Measurements from ENCODE around the gene CDK7. TPM values are rescaled to one million over a fixed set of nuclear protein-coding genes. Genes with fewer than 3 reads are reported as not detected.
A peak's percentile ranks its signal among the peaks of the same experiment; 100 is the strongest.
"Not testable (repeated sequence)": the region's sequence is repeated elsewhere in the genome, so short reads cannot be mapped to it uniquely, and the experiment has no call there.

CDK7 gene
- 21.1 TPM for total RNA-seq

GRCh38 chr5:69234457-69235268, at the start of gene CDK7:
Gene CDK7, plus strand, starts transcription at chr5:69234886. Its CDS starts 90 bp downstream, at chr5:69234976.
- peak; percentile 95 for DNase-seq (ENCODE audit: low spot score)

GRCh38 chr5:69187342-69187741, 47.3 kb upstream of the CDK7 start:
- no peak for DNase-seq (ENCODE audit: low spot score)

GRCh38 chr5:69188811-69189161, 45.9 kb upstream of the CDK7 start:
- DNase-seq (ENCODE audit: low spot score) = no peak

- DNase-seq (ENCODE audit: low spot score) = peak; percentile 91
Measured at GRCh38 chr5:69189162-69190086, 45.3 kb upstream of the CDK7 start, which contains the start of gene CENPH. Gene CENPH, plus strand, starts transcription at chr5:69189583. Its CDS starts 52 bp downstream, at chr5:69189635.

- DNase-seq (ENCODE audit: low spot score) = no peak
Measured at GRCh38 chr5:69202497-69202896, 32.2 kb upstream of the CDK7 start.

GRCh38 chr5:69206528-69207190, 28.0 kb upstream of the CDK7 start:
- no peak for DNase-seq (ENCODE audit: low spot score)

- DNase-seq (ENCODE audit: low spot score) = no peak
Measured at GRCh38 chr5:69209602-69210001, 25.1 kb upstream of the CDK7 start.

GRCh38 chr5:69211200-69211599, 23.5 kb upstream of the CDK7 start:
- DNase-seq (ENCODE audit: low spot score) = no peak

- DNase-seq (ENCODE audit: low spot score) = no peak
Measured at GRCh38 chr5:69212022-69212421, 22.7 kb upstream of the CDK7 start.

- DNase-seq (ENCODE audit: low spot score) = no peak
Measured at GRCh38 chr5:69213513-69214215, 21.0 kb upstream of the CDK7 start.

- no peak for DNase-seq (ENCODE audit: low spot score)
Measured at GRCh38 chr5:69217151-69217511, 17.6 kb upstream of the CDK7 start.

- DNase-seq (ENCODE audit: low spot score) = peak; percentile 97
Measured at GRCh38 chr5:69217548-69218526, 16.8 kb upstream of the CDK7 start.

GRCh38 chr5:69219939-69220338, 14.7 kb upstream of the CDK7 start:
- no peak for DNase-seq (ENCODE audit: low spot score)

- not testable (repeated sequence) for DNase-seq (ENCODE audit: low spot score)
Measured at GRCh38 chr5:69220371-69220770, 14.3 kb upstream of the CDK7 start.

- DNase-seq (ENCODE audit: low spot score) = not testable (repeated sequence)
Measured at GRCh38 chr5:69220833-69221232, 13.9 kb upstream of the CDK7 start.

- DNase-seq (ENCODE audit: low spot score) = no peak
Measured at GRCh38 chr5:69224520-69224919, 10.2 kb upstream of the CDK7 start.

GRCh38 chr5:69225860-69226259, 8.8 kb upstream of the CDK7 start:
- DNase-seq (ENCODE audit: low spot score) = no peak

GRCh38 chr5:69230181-69230580, 4.5 kb upstream of the CDK7 start:
- no peak for DNase-seq (ENCODE audit: low spot score)

GRCh38 chr5:69231281-69231680, 3.4 kb upstream of the CDK7 start:
- DNase-seq (ENCODE audit: low spot score) = no peak

GRCh38 chr5:69231851-69232250, 2.8 kb upstream of the CDK7 start:
- no peak for DNase-seq (ENCODE audit: low spot score)

All from mucosa of gallbladder (tissue), 1 donor.